SU-DHL-6 (cell line): ENCODE measurements around the gene ADSS1.

Experiments used
- CTCF ChIP-seq: fragments of 200-600 bp; sonication (generic); IDR thresholded peaks from one replicate; pipeline ENCODE4 v1.5.1; 2017; ENCODE audit warnings: antibody characterized with exemption, mild to moderate bottlenecking, low read length, moderate library complexity; ENCODE audit not compliant: insufficient read depth, poor library complexity, severe bottlenecking
- EZH2phosphoT487 ChIP-seq: fragments of 200-600 bp; sonication (generic), shearing (Covaris generic); conservative IDR thresholded peaks from 2 replicates; pipeline ENCODE4 v1.6.1; 2018; ENCODE audit warnings: mild to moderate bottlenecking, antibody characterized with exemption, low read length, moderate library complexity, mixed read lengths

GRCh38 chr14:104693482-104694431, 30.3 kb upstream of the ADSS1 start:
- no peak for TF ChIP-seq EZH2phosphoT487
- no peak for TF ChIP-seq CTCF
